Erythroblast (primary cell): ENCODE results near the gene NEMP2.

Experiments
- GATA1 ChIP-seq: IDR thresholded peaks from 2 replicates; pipeline ENCODE4 v1.6.1; 2011; ENCODE audit warnings: low read depth, mild to moderate bottlenecking, control low read depth, low read length, moderate library complexity
- POLR2A ChIP-seq: IDR thresholded peaks from 2 replicates; pipeline ENCODE4 v1.6.1; 2011; ENCODE audit warnings: mild to moderate bottlenecking, low read length

GRCh38 chr2:190532581-190532980 is 1.9 kb downstream of the NEMP2 start:
- TF ChIP-seq POLR2A (no peak), GATA1 (no peak)
